Astrocyte (in vitro differentiated cells and primary cell): ENCODE measurements around the gene ADGRL1.

ENCODE experiments used
- EZH2 ChIP-seq: IDR thresholded peaks from 2 replicates; pipeline ENCODE4 v1.6.1; 2012; ENCODE audit warnings: mild to moderate bottlenecking, low read length, inconsistent platforms; ENCODE audit not compliant: insufficient read depth
- TF ChIP-seq, protein P1 (sequence below): IDR thresholded peaks from 2 replicates; pipeline ENCODE4 v1.5.1; 2011; ENCODE audit warnings: low read depth, mild to moderate bottlenecking, inconsistent platforms, low read length, moderate library complexity; ENCODE audit not compliant: insufficient read depth

DNA sequence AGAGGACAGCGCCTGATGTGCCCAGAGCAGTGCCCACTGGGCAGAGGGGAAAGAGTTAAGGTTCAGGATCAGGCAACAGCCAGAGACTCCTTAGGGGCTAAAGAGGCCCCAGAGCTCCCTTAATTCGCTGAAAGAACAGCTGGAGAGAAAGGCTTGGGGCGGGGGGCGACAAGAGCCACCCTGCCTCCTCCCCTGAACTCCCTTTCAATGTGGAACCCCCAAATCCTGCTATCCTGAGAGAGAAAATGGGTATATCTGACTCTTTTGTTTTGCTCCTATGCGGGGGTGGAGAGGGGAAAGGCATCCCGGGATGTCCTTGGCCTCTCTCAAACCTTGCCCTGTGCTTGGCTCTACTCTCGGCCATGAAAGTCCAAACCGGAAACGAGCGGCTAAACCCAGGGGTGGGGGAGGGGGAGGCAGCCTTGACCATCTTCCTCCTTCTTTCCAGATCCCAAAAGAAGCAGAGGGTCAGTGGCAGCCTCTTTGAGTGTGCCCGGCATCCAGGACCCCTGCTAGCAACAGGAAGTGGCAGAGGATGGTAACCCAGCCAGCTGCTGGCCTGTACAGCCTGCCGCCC lies 93.1 kb downstream of the ADGRL1 start:
- TF ChIP-seq, protein P1, sequence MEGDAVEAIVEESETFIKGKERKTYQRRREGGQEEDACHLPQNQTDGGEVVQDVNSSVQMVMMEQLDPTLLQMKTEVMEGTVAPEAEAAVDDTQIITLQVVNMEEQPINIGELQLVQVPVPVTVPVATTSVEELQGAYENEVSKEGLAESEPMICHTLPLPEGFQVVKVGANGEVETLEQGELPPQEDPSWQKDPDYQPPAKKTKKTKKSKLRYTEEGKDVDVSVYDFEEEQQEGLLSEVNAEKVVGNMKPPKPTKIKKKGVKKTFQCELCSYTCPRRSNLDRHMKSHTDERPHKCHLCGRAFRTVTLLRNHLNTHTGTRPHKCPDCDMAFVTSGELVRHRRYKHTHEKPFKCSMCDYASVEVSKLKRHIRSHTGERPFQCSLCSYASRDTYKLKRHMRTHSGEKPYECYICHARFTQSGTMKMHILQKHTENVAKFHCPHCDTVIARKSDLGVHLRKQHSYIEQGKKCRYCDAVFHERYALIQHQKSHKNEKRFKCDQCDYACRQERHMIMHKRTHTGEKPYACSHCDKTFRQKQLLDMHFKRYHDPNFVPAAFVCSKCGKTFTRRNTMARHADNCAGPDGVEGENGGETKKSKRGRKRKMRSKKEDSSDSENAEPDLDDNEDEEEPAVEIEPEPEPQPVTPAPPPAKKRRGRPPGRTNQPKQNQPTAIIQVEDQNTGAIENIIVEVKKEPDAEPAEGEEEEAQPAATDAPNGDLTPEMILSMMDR, result no peak
- TF ChIP-seq EZH2, result no peak
